Mesothelial cell of epicardium (in vitro differentiated cells): Measurements from ENCODE around the gene SCN9A. TPM values are rescaled to one million over a fixed set of nuclear protein-coding genes. Genes with fewer than 3 reads are reported as not detected.

Source experiments
- DNase-seq, 2 experiments: peaks; one replicate each; pipeline ENCODE4 v3.0.0; 2021; ENCODE audit warnings: low spot score in 2 of 2; ENCODE audit not compliant: unreplicated experiment in 2 of 2
- H3K27ac Mint-ChIP-seq: 2 replicates; pipeline ENCODE4 v1.8.0; 2021; ENCODE audit warnings: mixed read lengths
- H3K27me3 Mint-ChIP-seq: 2 replicates; pipeline ENCODE4 v1.8.0; 2021; ENCODE audit warnings: low read depth, mixed read lengths
- H3K36me3 Mint-ChIP-seq: 2 replicates; pipeline ENCODE4 v1.8.0; 2021; ENCODE audit warnings: mixed read lengths
- H3K4me1 Mint-ChIP-seq: 2 replicates; pipeline ENCODE4 v1.8.0; 2021; ENCODE audit warnings: mixed read lengths
- H3K4me3 Mint-ChIP-seq: 2 replicates; pipeline ENCODE4 v1.8.0; 2021; ENCODE audit warnings: mild to moderate bottlenecking, moderate library complexity, mixed read lengths
- H3K9me3 Mint-ChIP-seq: 2 replicates; pipeline ENCODE4 v1.8.0; 2021; ENCODE audit warnings: mixed read lengths
- total RNA-seq: library from RNA; stranded (reverse); gene quantifications from 3 replicates; pipeline ENCODE4 v1.2.1, GENCODE V29; 2021
- TF ChIP-seq, protein P1 (sequence below): fragments of 200-600 bp; sonication (generic); IDR thresholded peaks from one replicate; pipeline ENCODE4 v1.5.0; 2021; ENCODE audit warnings: antibody characterized with exemption; ENCODE audit not compliant: unreplicated experiment

Gene SCN9A
- total RNA-seq, 1 donor from 2014 or later = 2.5 TPM

DNA sequence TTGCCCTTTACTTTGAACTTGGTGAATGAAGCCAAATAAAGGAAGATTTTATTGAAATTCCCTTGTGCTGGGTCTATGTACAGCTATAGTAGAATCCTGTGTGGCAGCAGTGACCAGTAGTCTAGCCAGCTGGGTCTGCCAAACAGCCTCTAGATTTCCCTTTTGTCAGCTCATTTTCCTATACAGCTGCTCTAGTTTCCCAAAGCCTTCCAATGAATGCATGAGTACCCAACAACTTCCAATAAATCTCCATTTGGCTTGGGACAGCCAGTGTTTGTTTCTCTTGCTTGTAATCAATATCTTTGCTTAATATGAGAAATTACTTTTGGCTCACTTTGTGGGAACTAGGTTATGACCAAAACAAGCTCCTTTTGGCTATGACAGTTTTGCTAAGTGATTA, 43.6 kb downstream of the SCN9A start:
- no peaks in the 10 kb centered on the region for H3K4me1 Mint-ChIP-seq
- H3K27ac Mint-ChIP-seq = no peak overlapping the region
- H3K27me3 Mint-ChIP-seq = peaks cover 1% of the 10 kb centered on the region
- no peaks in the 10 kb centered on the region for H3K9me3 Mint-ChIP-seq
- no peak for DNase-seq
- TF ChIP-seq, protein P1, sequence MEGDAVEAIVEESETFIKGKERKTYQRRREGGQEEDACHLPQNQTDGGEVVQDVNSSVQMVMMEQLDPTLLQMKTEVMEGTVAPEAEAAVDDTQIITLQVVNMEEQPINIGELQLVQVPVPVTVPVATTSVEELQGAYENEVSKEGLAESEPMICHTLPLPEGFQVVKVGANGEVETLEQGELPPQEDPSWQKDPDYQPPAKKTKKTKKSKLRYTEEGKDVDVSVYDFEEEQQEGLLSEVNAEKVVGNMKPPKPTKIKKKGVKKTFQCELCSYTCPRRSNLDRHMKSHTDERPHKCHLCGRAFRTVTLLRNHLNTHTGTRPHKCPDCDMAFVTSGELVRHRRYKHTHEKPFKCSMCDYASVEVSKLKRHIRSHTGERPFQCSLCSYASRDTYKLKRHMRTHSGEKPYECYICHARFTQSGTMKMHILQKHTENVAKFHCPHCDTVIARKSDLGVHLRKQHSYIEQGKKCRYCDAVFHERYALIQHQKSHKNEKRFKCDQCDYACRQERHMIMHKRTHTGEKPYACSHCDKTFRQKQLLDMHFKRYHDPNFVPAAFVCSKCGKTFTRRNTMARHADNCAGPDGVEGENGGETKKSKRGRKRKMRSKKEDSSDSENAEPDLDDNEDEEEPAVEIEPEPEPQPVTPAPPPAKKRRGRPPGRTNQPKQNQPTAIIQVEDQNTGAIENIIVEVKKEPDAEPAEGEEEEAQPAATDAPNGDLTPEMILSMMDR = no peak
- H3K4me3 Mint-ChIP-seq = no peak overlapping the region
- no peaks in the 10 kb centered on the region for H3K36me3 Mint-ChIP-seq

DNA sequence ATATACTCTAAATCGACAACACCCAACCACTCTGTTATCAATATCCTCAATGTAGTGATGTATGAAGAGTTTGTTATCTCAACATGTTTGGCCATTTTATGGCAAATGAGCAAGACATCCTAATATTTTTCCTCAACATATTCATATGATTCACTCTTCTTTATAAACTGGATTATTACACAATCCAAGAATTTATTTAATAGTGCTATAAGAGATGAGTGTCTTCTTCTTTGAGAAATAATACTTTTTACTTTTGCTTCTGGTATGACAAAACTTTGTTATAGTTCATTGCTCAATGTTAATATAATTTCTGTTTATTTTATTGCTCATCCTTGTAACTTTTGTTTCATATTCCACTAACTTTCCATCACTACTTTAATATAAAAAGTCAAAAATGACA, 44.3 kb downstream of the SCN9A start:
- TF ChIP-seq, protein P1 = no peak
- DNase-seq = no peak
- Mint-ChIP-seq H3K27me3 (peaks cover 1% of the 10 kb centered on the region), H3K9me3 (no peaks in the 10 kb centered on the region), H3K4me1 (no peaks in the 10 kb centered on the region), H3K27ac (no peak overlapping the region), H3K4me3 (no peak overlapping the region), H3K36me3 (no peaks in the 10 kb centered on the region)

DNA sequence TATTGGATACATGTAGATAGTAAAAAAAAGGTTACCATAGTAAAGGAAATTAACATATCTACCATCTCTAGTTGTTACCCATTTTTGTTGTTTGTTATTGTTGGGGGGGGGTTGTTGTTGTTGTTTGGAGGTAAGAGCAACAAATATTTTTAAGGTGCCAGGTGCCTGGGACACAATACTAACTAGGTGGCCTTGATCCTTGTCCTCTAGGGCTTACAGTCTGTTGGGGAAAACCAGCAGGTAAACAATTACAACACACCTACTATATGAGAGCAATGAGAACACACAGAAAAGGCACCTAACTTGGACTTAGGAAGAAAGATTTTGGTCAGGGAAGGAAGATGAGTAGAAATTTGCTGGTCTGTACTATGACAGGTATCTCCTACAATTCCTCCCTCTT, 46.3 kb downstream of the SCN9A start:
- Mint-ChIP-seq H3K4me1 (no peaks in the 10 kb centered on the region), H3K27me3 (no peaks in the 10 kb centered on the region), H3K4me3 (no peak overlapping the region), H3K36me3 (no peaks in the 10 kb centered on the region), H3K27ac (no peak overlapping the region), H3K9me3 (no peaks in the 10 kb centered on the region)
- TF ChIP-seq, protein P1 = no peak
- no peak for DNase-seq

DNA sequence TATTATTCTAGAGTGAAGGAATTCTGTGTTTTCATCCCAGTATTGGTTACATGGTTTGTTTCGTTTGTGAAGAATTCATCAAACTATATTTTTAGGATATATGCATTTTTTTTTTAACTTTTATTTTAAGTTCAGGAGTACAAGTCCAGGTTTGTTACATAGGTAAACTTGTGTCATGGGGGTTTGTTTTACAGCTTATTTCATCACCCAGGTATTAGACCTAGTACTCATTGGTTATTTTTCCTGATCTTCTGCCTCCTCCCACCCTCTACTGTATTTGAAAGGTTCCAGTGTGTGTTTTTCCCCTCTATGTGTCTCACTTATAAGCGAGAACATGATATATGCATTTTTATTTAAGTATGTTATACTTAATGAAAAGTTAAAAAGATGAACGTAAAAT, 47.6 kb downstream of the SCN9A start:
- no peak overlapping the region for H3K27ac Mint-ChIP-seq
- H3K4me3 Mint-ChIP-seq = no peak overlapping the region
- no peaks in the 10 kb centered on the region for H3K9me3 Mint-ChIP-seq
- no peaks in the 10 kb centered on the region for H3K36me3 Mint-ChIP-seq
- no peaks in the 10 kb centered on the region for H3K27me3 Mint-ChIP-seq
- DNase-seq = no peak
- H3K4me1 Mint-ChIP-seq = no peaks in the 10 kb centered on the region
- TF ChIP-seq, protein P1 = no peak

DNA sequence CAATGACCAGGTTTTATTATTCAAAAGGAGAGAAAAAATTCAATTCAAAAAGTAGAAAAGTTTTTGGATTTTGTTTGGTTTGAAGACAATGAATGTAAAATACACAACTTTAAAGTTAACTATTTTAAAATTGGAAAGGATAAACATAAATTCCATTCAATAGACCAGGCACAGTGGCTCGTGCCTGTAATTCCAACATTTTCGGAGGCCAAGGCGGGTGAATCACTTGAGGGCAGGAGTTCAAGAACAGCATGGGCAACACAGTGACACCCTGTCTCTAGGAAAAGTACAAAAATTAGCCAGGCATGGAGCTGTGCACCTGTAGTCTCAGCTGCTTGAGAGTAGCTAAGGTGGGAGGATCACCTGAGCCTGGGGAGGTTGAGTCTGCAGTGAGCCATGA, 54.7 kb downstream of the SCN9A start:
- H3K36me3 Mint-ChIP-seq = no peaks in the 10 kb centered on the region
- DNase-seq = no peak
- TF ChIP-seq, protein P1 = no peak
- peaks cover 4% of the 10 kb centered on the region for H3K27me3 Mint-ChIP-seq
- no peak overlapping the region for H3K4me3 Mint-ChIP-seq
- no peak overlapping the region for H3K27ac Mint-ChIP-seq
- H3K9me3 Mint-ChIP-seq = no peaks in the 10 kb centered on the region
- H3K4me1 Mint-ChIP-seq = no peaks in the 10 kb centered on the region
